Kidney glomerular epithelial cell (primary cell): ENCODE measurements around the gene TICAM1.
A peak's percentile ranks its signal among the peaks of the same experiment; 100 is the strongest.
"Not testable (repeated sequence)": the region's sequence is repeated elsewhere in the genome, so short reads cannot be mapped to it uniquely, and the experiment has no call there.

ENCODE experiments used
- DNase-seq: peaks from one replicate; lab custom pipeline; 2025; lab: John Stamatoyannopoulos, UW

TICAM1 gene

GRCh38 chr19:4831304-4831978, at the start of gene TICAM1:
TSS of gene TICAM1 (minus strand) at chr19:4831712. CDS start at chr19:4818377, 13,335 bp downstream.
- peak; percentile 61 for DNase-seq

- no peak for DNase-seq
These were observed 47.5 kb upstream of the TICAM1 start for GRCh38 chr19:4879041-4879440.

- no peak for DNase-seq
These were observed 47.0 kb upstream of the TICAM1 start for GRCh38 chr19:4878491-4878968.

- no peak for DNase-seq
These were observed 46.4 kb upstream of the TICAM1 start for GRCh38 chr19:4877753-4878490.

GRCh38 chr19:4873930-4874329, 42.4 kb upstream of the TICAM1 start:
- DNase-seq: no peak

GRCh38 chr19:4871711-4872110, 40.2 kb upstream of the TICAM1 start:
- DNase-seq: no peak

- DNase-seq: peak; percentile 85
These were observed 38.7 kb upstream of the TICAM1 start for GRCh38 chr19:4870025-4870700.

- no peak for DNase-seq
These were observed 36.8 kb upstream of the TICAM1 start for GRCh38 chr19:4868286-4868834.

GRCh38 chr19:4867534-4868285, 36.2 kb upstream of the TICAM1 start, which contains the start of gene PLIN3:
TSS of gene PLIN3 (minus strand) at chr19:4867667. CDS start at chr19:4861394, 6,273 bp downstream.
- peak; percentile 91 for DNase-seq

GRCh38 chr19:4866595-4867424, 35.3 kb upstream of the TICAM1 start:
- no peak for DNase-seq

- DNase-seq: no peak
These were observed 29.6 kb upstream of the TICAM1 start for GRCh38 chr19:4861147-4861546.

- no peak for DNase-seq
These were observed 28.2 kb upstream of the TICAM1 start for GRCh38 chr19:4859697-4860096.

- DNase-seq: not testable (repeated sequence)
These were observed 25.0 kb upstream of the TICAM1 start for GRCh38 chr19:4856468-4856867.

GRCh38 chr19:4853506-4853905, 22.0 kb upstream of the TICAM1 start:
- DNase-seq: not testable (repeated sequence)

GRCh38 chr19:4852484-4852883, 21.0 kb upstream of the TICAM1 start:
- no peak for DNase-seq

- peak; percentile 82 for DNase-seq
These were observed 20.2 kb upstream of the TICAM1 start for GRCh38 chr19:4851551-4852290.

GRCh38 chr19:4849019-4849418, 17.5 kb upstream of the TICAM1 start:
- no peak for DNase-seq

- no peak for DNase-seq
These were observed 15.9 kb upstream of the TICAM1 start for GRCh38 chr19:4847190-4847973.

- DNase-seq: peak; percentile 35
These were observed 14.5 kb upstream of the TICAM1 start for GRCh38 chr19:4845975-4846374.
